ENCODE measurements around the gene KIAA0040.

GRCh38 chr1:175171036-175171913 lies 21.3 kb downstream of the KIAA0040 start:
- TF ChIP-seq CTCF (IDR thresholded peaks at IDR 0.05; ENCODE audit: extremely low read depth in 1 of 2, insufficient read depth in 1 of 2, low read depth in 1 of 2, low read length in 2 of 2) (no peak), POLR2AphosphoS5 (IDR thresholded peaks at IDR 0.05; ENCODE audit: insufficient read depth, low read depth, low read length) (no peak), POLR2A (IDR thresholded peaks at IDR 0.05; ENCODE audit: low read depth, low read length) (no peak), EZH2 (IDR thresholded peaks at IDR 0.05; ENCODE audit: borderline replicate concordance, low read depth, low read length, severe bottlenecking) (no peak), MAX (IDR thresholded peaks at IDR 0.05; ENCODE audit: insufficient read depth, insufficient read length) (no peak)

Data from endothelial cell of umbilical vein (primary cell).